PC-3 (cell line): Measurements from ENCODE around the gene GRK6.

ENCODE experiments used
- EZH2 ChIP-seq: fragments of 300-600 bp; sonication (generic); IDR thresholded peaks from one replicate; pipeline ENCODE4 v1.6.1; 2017; ENCODE audit warnings: antibody characterized with exemption, mild to moderate bottlenecking, low read length; ENCODE audit not compliant: unreplicated experiment
- EZH2phosphoT487 ChIP-seq: fragments of 300-600 bp; sonication (generic); IDR thresholded peaks from 2 replicates; pipeline ENCODE4 v1.6.1; 2018; ENCODE audit warnings: mild to moderate bottlenecking, antibody characterized with exemption, low read length, borderline replicate concordance
- TF ChIP-seq, protein P1 (sequence below): fragments of 300-600 bp; sonication (generic); conservative IDR thresholded peaks from 2 replicates; pipeline ENCODE4 v1.5.1; 2017; ENCODE audit warnings: antibody characterized with exemption, low read depth, mild to moderate bottlenecking, low read length

DNA sequence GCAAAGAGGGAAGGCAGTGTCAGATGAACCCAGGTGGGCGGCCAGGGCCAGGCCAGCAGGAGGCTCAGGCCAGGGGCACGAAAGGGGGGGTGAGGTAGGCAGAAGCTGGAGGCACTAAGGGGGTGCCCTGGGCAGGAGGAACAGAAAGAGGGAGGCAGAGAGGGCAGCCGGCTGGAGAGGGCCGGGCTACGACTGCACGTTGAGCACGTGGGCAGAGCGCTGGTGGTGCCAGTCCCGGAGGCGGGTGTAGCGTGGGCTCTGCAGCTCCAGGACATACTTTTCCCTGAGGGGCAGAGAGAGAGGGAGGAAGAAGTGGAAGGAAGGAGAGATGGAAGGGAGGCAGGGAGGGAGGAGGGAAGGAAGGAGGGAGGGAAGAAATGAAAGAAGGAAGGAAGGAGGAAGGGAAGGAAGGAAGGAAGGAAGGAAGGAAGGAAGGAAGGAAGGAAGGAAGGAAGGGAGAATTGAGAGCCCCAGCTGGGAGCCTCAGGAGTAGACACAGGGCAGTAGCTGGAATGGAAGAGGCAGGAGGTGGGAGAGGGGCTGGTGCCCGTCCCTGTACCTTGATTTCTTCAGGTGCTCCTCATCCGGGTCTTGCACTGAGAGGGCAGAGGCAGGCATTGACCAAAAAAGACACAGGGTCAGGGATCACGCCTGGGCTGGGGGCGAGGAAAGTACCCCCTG, 64.0 kb downstream of the GRK6 start:
- TF ChIP-seq EZH2 = no peak
- TF ChIP-seq, protein P1, sequence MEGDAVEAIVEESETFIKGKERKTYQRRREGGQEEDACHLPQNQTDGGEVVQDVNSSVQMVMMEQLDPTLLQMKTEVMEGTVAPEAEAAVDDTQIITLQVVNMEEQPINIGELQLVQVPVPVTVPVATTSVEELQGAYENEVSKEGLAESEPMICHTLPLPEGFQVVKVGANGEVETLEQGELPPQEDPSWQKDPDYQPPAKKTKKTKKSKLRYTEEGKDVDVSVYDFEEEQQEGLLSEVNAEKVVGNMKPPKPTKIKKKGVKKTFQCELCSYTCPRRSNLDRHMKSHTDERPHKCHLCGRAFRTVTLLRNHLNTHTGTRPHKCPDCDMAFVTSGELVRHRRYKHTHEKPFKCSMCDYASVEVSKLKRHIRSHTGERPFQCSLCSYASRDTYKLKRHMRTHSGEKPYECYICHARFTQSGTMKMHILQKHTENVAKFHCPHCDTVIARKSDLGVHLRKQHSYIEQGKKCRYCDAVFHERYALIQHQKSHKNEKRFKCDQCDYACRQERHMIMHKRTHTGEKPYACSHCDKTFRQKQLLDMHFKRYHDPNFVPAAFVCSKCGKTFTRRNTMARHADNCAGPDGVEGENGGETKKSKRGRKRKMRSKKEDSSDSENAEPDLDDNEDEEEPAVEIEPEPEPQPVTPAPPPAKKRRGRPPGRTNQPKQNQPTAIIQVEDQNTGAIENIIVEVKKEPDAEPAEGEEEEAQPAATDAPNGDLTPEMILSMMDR = no peak
- no peak for TF ChIP-seq EZH2phosphoT487
